Breast epithelium (tissue), 3 donors: Measurements from ENCODE around the gene ALDH8A1.

ENCODE experiments used
- CTCF ChIP-seq, 3 donors: fragments of 450-650 bp; IDR thresholded peaks; one replicate each; pipeline ENCODE4 v1.5.1; 2016 to 2017; ENCODE audit warnings: antibody characterized with exemption in 3 of 3, mild to moderate bottlenecking in 3 of 3, moderate library complexity in 3 of 3
- POLR2A ChIP-seq: fragments of 450-650 bp; IDR thresholded peaks from one replicate; pipeline ENCODE4 v1.6.1; 2016; ENCODE audit warnings: antibody characterized with exemption, mild to moderate bottlenecking, moderate library complexity
- POLR2AphosphoS5 ChIP-seq, 3 donors: sonication (generic); formaldehyde crosslinking; IDR thresholded peaks; one replicate each; pipeline ENCODE4 v1.6.1; 2017; ENCODE audit warnings: antibody characterized with exemption in 3 of 3

GRCh38 chr6:134934793-134935485 is 15.0 kb downstream of the ALDH8A1 start:
- TF ChIP-seq CTCF (IDR thresholded peaks at IDR 0.05) (no peak), POLR2A (no peak), POLR2AphosphoS5 (IDR thresholded peaks at IDR 0.05) (no peak)
